Measurements from ENCODE around the gene VPS18. TPM values are rescaled to one million over a fixed set of nuclear protein-coding genes. Genes with fewer than 3 reads are reported as not detected.

The VPS18 gene
- total RNA-seq, 1 experiment from 2014 or later: 16.9 TPM

DNA sequence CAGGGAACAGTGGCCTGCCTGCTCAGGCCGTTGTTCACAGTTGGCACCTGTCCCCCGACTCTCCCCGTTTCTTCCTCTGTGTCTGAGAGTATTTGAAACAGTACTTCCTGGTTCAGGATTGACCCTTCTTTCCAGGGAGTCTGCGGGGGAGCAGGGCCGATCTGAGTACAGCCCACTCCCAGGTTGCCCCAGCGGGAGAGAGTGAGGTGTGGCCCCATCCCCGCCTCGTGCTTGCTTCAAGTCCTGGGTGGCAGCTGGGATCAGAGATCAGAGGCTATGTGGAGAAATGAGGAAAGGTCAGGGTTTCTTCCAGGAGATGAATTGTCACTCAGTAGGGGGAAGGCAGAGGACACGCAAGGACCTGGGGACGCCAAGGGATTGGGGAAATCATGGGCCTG lies 28.4 kb downstream of the VPS18 start:
- no peaks in the 10 kb centered on the region for H3K79me2 ChIP-seq (ENCODE audit: insufficient read depth, low read length)
- POLR2A ChIA-PET: no interaction called here
- RAD21 ChIA-PET (ENCODE audit: low non-redundant PET in 1 of 2, low total read pairs in 2 of 2, uncharacterized antibody in 2 of 2, unreplicated experiment in 2 of 2): no interaction called here
- H3K27me3 ChIP-seq (ENCODE audit: insufficient read depth, low read length): no peaks in the 10 kb centered on the region; the same call in 1 of the 2 replicates
- no peaks in the 10 kb centered on the region for H3K36me3 ChIP-seq (ENCODE audit: control insufficient read depth in 1 of 2, insufficient read depth in 2 of 2, low read length in 2 of 2)
- intact Hi-C loops (cut with micrococcal nuclease): no loop called here
- no peaks in the 10 kb centered on the region for H3K9me3 ChIP-seq (ENCODE audit: control insufficient read depth in 1 of 2, insufficient read depth in 1 of 2, low read depth in 1 of 2, low read length in 2 of 2)
- H2AFZ ChIP-seq (ENCODE audit: low read depth, low read length, poor library complexity, severe bottlenecking): no peak overlapping the region
- no TSS peak for BruUV-seq (replicated peaks)
- no peak overlapping the region for H3K4me2 ChIP-seq (ENCODE audit: low read length)
- H3K9ac ChIP-seq (ENCODE audit: low read length): no peak overlapping the region
- TF ChIP-seq JUND (IDR thresholded peaks at IDR 0.05): no peak
- no peak for TF ChIP-seq EGR1 (IDR thresholded peaks at IDR 0.05; ENCODE audit: low read depth)
- no peak for TF ChIP-seq CBX3 (IDR thresholded peaks at IDR 0.05; ENCODE audit: low read depth)
- no peak for TF ChIP-seq EZH2 (IDR thresholded peaks at IDR 0.05)
- TF ChIP-seq CEBPB (IDR thresholded peaks at IDR 0.05; ENCODE audit: low read depth): no peak
- no peak for TF ChIP-seq SP1 (IDR thresholded peaks at IDR 0.05; ENCODE audit: low read depth)
- TF ChIP-seq YY1 (IDR thresholded peaks at IDR 0.05; ENCODE audit: extremely low read depth, insufficient replicate concordance, low read depth, low read length): no peak
- no peak for TF ChIP-seq ZFX (IDR thresholded peaks at IDR 0.05)
- no peaks in the 10 kb centered on the region for H3K9me2 ChIP-seq (ENCODE audit: insufficient read depth)
- no peak overlapping the region for H3K27ac ChIP-seq (ENCODE audit: low read depth, low read length)
- ATAC-seq (no peak), DNase-seq (ENCODE audit: low read depth, low spot score) (no peak)
- peaks cover 0 to 3% of the 10 kb centered on the region in 2 experiments; a peak in 1 of 4 replicates for H3K4me1 ChIP-seq (ENCODE audit: control insufficient read depth in 1 of 2, insufficient read depth in 2 of 2, low read length in 2 of 2)
- CTCF ChIA-PET: interaction anchor here (1.7 kb wide), 1 partner anchor 17 kb away, joined by 5 read pairs; no protein-coding TSS in a partner anchor
- H3K4me3 ChIP-seq (replicated peaks in 1 of 2; ENCODE audit: low read depth in 1 of 2, low read length in 2 of 2): no peak overlapping the region
- no peaks in the 10 kb centered on the region for H4K20me1 ChIP-seq (ENCODE audit: insufficient read depth)

DNA sequence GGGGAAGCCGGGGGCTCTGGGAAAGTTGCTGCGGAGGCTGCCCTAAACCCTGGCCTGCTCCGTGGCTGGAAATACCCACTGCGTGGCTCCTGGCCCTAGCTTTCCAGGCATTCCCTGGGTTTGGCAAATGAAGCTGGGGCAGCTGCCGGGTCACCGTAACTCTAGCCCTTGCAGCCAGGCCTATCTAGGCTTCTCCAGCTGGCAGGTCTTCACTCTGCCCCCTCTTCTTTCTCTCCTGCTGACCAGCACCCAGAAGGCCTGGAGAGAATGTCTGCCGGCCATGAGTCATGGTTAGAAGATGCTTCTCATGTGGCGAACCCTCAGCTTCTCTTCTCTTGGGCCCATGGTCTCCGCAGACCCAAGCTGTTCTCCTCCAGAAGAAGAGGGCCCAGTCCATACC lies 29.3 kb downstream of the VPS18 start:
- RAD21 ChIA-PET (ENCODE audit: low non-redundant PET in 1 of 2, low total read pairs in 2 of 2, uncharacterized antibody in 2 of 2, unreplicated experiment in 2 of 2): no interaction called here
- H3K4me3 ChIP-seq (replicated peaks in 1 of 2; ENCODE audit: low read depth in 1 of 2, low read length in 2 of 2): no peak overlapping the region
- H3K36me3 ChIP-seq (ENCODE audit: control insufficient read depth in 1 of 2, insufficient read depth in 2 of 2, low read length in 2 of 2): no peaks in the 10 kb centered on the region
- ATAC-seq (no peak), DNase-seq (ENCODE audit: low read depth, low spot score) (no peak)
- no peak for TF ChIP-seq EZH2 (IDR thresholded peaks at IDR 0.05)
- TF ChIP-seq CTCF (IDR thresholded peaks at IDR 0.05 in 2 of 3, conservative IDR thresholded peaks at IDR 0.05 in 1 of 3; ENCODE audit: borderline replicate concordance in 1 of 3, insufficient read depth in 1 of 3, low read depth in 2 of 3, low read length in 2 of 3): no peak
- no peak for TF ChIP-seq FOSL1 (IDR thresholded peaks at IDR 0.05; ENCODE audit: low read depth)
- TF ChIP-seq, protein P1, sequence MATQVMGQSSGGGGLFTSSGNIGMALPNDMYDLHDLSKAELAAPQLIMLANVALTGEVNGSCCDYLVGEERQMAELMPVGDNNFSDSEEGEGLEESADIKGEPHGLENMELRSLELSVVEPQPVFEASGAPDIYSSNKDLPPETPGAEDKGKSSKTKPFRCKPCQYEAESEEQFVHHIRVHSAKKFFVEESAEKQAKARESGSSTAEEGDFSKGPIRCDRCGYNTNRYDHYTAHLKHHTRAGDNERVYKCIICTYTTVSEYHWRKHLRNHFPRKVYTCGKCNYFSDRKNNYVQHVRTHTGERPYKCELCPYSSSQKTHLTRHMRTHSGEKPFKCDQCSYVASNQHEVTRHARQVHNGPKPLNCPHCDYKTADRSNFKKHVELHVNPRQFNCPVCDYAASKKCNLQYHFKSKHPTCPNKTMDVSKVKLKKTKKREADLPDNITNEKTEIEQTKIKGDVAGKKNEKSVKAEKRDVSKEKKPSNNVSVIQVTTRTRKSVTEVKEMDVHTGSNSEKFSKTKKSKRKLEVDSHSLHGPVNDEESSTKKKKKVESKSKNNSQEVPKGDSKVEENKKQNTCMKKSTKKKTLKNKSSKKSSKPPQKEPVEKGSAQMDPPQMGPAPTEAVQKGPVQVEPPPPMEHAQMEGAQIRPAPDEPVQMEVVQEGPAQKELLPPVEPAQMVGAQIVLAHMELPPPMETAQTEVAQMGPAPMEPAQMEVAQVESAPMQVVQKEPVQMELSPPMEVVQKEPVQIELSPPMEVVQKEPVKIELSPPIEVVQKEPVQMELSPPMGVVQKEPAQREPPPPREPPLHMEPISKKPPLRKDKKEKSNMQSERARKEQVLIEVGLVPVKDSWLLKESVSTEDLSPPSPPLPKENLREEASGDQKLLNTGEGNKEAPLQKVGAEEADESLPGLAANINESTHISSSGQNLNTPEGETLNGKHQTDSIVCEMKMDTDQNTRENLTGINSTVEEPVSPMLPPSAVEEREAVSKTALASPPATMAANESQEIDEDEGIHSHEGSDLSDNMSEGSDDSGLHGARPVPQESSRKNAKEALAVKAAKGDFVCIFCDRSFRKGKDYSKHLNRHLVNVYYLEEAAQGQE (IDR thresholded peaks at IDR 0.05; ENCODE audit: low read depth): no peak
- TF ChIP-seq, protein P2, sequence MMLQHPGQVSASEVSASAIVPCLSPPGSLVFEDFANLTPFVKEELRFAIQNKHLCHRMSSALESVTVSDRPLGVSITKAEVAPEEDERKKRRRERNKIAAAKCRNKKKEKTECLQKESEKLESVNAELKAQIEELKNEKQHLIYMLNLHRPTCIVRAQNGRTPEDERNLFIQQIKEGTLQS (IDR thresholded peaks at IDR 0.05): no peak
- intact Hi-C loops (cut with micrococcal nuclease): no loop called here
- H3K79me2 ChIP-seq (ENCODE audit: insufficient read depth, low read length): no peaks in the 10 kb centered on the region
- CTCF ChIA-PET: interaction anchor here (1.1 to 1.2 kb wide), 2 partner anchors 18 kb away, joined by 4 read pairs; no protein-coding TSS in a partner anchor
- H3K27me3 ChIP-seq (ENCODE audit: insufficient read depth, low read length): peaks cover 6% of the 10 kb centered on the region; the same call in 1 of the 2 replicates
- H3K4me2 ChIP-seq (ENCODE audit: low read length): no peak overlapping the region
- no peaks in the 10 kb centered on the region for H3K9me3 ChIP-seq (ENCODE audit: control insufficient read depth in 1 of 2, insufficient read depth in 1 of 2, low read depth in 1 of 2, low read length in 2 of 2)
- no TSS peak for BruUV-seq (replicated peaks)
- H3K4me1 ChIP-seq (ENCODE audit: control insufficient read depth in 1 of 2, insufficient read depth in 2 of 2, low read length in 2 of 2): peaks cover 3 to 12% of the 10 kb centered on the region in 2 experiments; a peak in 2 of 4 replicates
- no peak overlapping the region for H3K9ac ChIP-seq (ENCODE audit: low read length)
- no peak overlapping the region for H3K27ac ChIP-seq (ENCODE audit: low read depth, low read length)
- H2AFZ ChIP-seq (ENCODE audit: low read depth, low read length, poor library complexity, severe bottlenecking): no peak overlapping the region
- POLR2A ChIA-PET: no interaction called here
- H3K9me2 ChIP-seq (ENCODE audit: insufficient read depth): no peaks in the 10 kb centered on the region
- H4K20me1 ChIP-seq (ENCODE audit: insufficient read depth): no peaks in the 10 kb centered on the region

Measured in HCT116 (cell line).